Caco-2 (cell line): ENCODE measurements around the gene GALNT18. TPM values are rescaled to one million over a fixed set of nuclear protein-coding genes. Genes with fewer than 3 reads are reported as not detected.

Source experiments
- BruUV-seq: library from RNA; stranded (reverse); fragments of 400-500 nt; replicated peaks from 2 replicates; lab custom pipeline; 2021; lab: Mats Ljungman, UMichigan
- CTCF ChIA-PET: fragments of 300-600 bp; sonication (Branson Sonifier 250); formaldehyde crosslinking; loops from one replicate; lab custom pipeline; 2022; ENCODE audit warnings: antibody characterized with exemption; lab: Charles Lee
- POLR2A ChIA-PET: fragments of 300-600 bp; sonication (Branson Sonifier 250); formaldehyde crosslinking; loops from one replicate; lab custom pipeline; 2022; ENCODE audit warnings: antibody characterized with exemption; lab: Charles Lee
- DNase-seq, 2 experiments: peaks; one replicate each; pipeline versions ENCODE4 v3.0.0 to v3.0.0-alpha.2; 2020 to 2022
- H3K27me3 ChIP-seq: replicated peaks from 2 replicates; pipeline ENCODE4 v1.6.0; 2011; ENCODE audit warnings: low read length; ENCODE audit not compliant: control insufficient read depth, insufficient read depth
- H3K36me3 ChIP-seq: 2 replicates; pipeline ENCODE4 v1.5.1; 2011; ENCODE audit warnings: low read length; ENCODE audit not compliant: control insufficient read depth, insufficient read depth
- H3K4me1 ChIP-seq: fragments of 250-450 bp; sonication (Bioruptor Pico); 2 replicates; pipeline ENCODE4 v1.5.1; 2020; ENCODE audit warnings: mild to moderate bottlenecking
- H3K4me3 ChIP-seq: 2 replicates; pipeline ENCODE4 v1.5.1; 2011; ENCODE audit warnings: low read depth, mild to moderate bottlenecking, control low read depth, low read length
- H3K9me3 ChIP-seq: fragments of 250-450 bp; sonication (Bioruptor Pico); 2 replicates; pipeline ENCODE4 v1.5.1; 2020; ENCODE audit warnings: mild to moderate bottlenecking, moderate library complexity
- H3K27ac Mint-ChIP-seq: one replicate; pipeline ENCODE4 v1.8.0; 2022; ENCODE audit warnings: mixed read lengths; ENCODE audit not compliant: unreplicated experiment
- H3K27me3 Mint-ChIP-seq: one replicate; pipeline ENCODE4 v1.8.0; 2022; ENCODE audit warnings: mixed read lengths; ENCODE audit not compliant: insufficient read depth, unreplicated experiment
- H3K36me3 Mint-ChIP-seq: one replicate; pipeline ENCODE4 v1.8.0; 2022; ENCODE audit warnings: mild to moderate bottlenecking, mixed read lengths; ENCODE audit not compliant: insufficient read depth, unreplicated experiment
- H3K4me1 Mint-ChIP-seq: one replicate; pipeline ENCODE4 v1.8.0; 2022; ENCODE audit warnings: low read depth, mixed read lengths; ENCODE audit not compliant: unreplicated experiment
- H3K4me3 Mint-ChIP-seq: one replicate; pipeline ENCODE4 v1.8.0; 2022; ENCODE audit warnings: mild to moderate bottlenecking, moderate library complexity, mixed read lengths; ENCODE audit not compliant: unreplicated experiment
- H3K9me3 Mint-ChIP-seq: one replicate; pipeline ENCODE4 v1.8.0; 2022; ENCODE audit warnings: mixed read lengths; ENCODE audit not compliant: unreplicated experiment
- CTCF ChIP-seq, 2 experiments: fragments of 200-600 bp in 1 of 2; IDR thresholded peaks; 1 replicate in 1 of 2; 2 replicates in 1 of 2; pipeline versions ENCODE4 v1.5.1 to v1.8.0; 2011 to 2022; ENCODE audit warnings: antibody characterized with exemption in 1 of 2, control low read depth in 1 of 2, inconsistent platforms in 1 of 2, low read depth in 1 of 2, low read length in 1 of 2, mild to moderate bottlenecking in 1 of 2, moderate library complexity in 1 of 2; ENCODE audit not compliant: insufficient read depth in 1 of 2, severe bottlenecking in 1 of 2, unreplicated experiment in 1 of 2
- intact Hi-C: fragments of 100-400 bp; cut with micrococcal nuclease; formaldehyde crosslinking; loops from one replicate; pipeline ENCODE4 v1.10.0; 2022; ENCODE audit not compliant: unreplicated experiment
- total RNA-seq: library from RNA; stranded (reverse); gene quantifications from 2 replicates; pipeline ENCODE4 v1.2.3, GENCODE V29; 2022

Gene GALNT18
- total RNA-seq, 1 experiment from 2014 or later: 0.43 TPM

GRCh38 chr11:11394241-11394640, 227.6 kb downstream of the GALNT18 start:
- H3K4me1 ChIP-seq: no peaks in the 10 kb centered on the region
- intact Hi-C loops: no loop called here
- H3K36me3 ChIP-seq: no peaks in the 10 kb centered on the region
- H3K36me3 Mint-ChIP-seq: no peaks in the 10 kb centered on the region
- peaks cover 20% of the 10 kb centered on the region for H3K27me3 Mint-ChIP-seq
- DNase-seq: no peak
- TF ChIP-seq CTCF (IDR thresholded peaks at IDR 0.05; ENCODE audit: insufficient read depth in 1 of 2, low read depth in 1 of 2, low read length in 1 of 2, severe bottlenecking in 1 of 2, unreplicated experiment in 1 of 2): no peak
- H3K9me3 ChIP-seq: no peaks in the 10 kb centered on the region
- ChIA-PET POLR2A (no interaction called here), CTCF (no interaction called here)
- no peak overlapping the region for H3K4me3 Mint-ChIP-seq
- H3K27ac Mint-ChIP-seq: no peak overlapping the region
- H3K4me3 ChIP-seq: no peak overlapping the region
- no peaks in the 10 kb centered on the region for H3K9me3 Mint-ChIP-seq
- no peaks in the 10 kb centered on the region for H3K4me1 Mint-ChIP-seq
- H3K27me3 ChIP-seq: no peaks in the 10 kb centered on the region; the same call in 1 of the 2 replicates
- no TSS peak for BruUV-seq

GRCh38 chr11:11391796-11392463, 229.9 kb downstream of the GALNT18 start:
- TF ChIP-seq CTCF (IDR thresholded peaks at IDR 0.05; ENCODE audit: insufficient read depth in 1 of 2, low read depth in 1 of 2, low read length in 1 of 2, severe bottlenecking in 1 of 2, unreplicated experiment in 1 of 2): no peak
- no TSS peak for BruUV-seq
- intact Hi-C loops: no loop called here
- Histone ChIP-seq H3K36me3 (no peaks in the 10 kb centered on the region), H3K4me1 (no peaks in the 10 kb centered on the region), H3K4me3 (no peak overlapping the region), H3K27me3 (no peaks in the 10 kb centered on the region; the same call in 1 of the 2 replicates), H3K9me3 (no peaks in the 10 kb centered on the region)
- H3K9me3 Mint-ChIP-seq: no peaks in the 10 kb centered on the region
- no peak overlapping the region for H3K4me3 Mint-ChIP-seq
- no peaks in the 10 kb centered on the region for H3K4me1 Mint-ChIP-seq
- POLR2A ChIA-PET: no interaction called here
- no peak overlapping the region for H3K27ac Mint-ChIP-seq
- CTCF ChIA-PET: no interaction called here
- H3K27me3 Mint-ChIP-seq: peaks cover 25% of the 10 kb centered on the region
- H3K36me3 Mint-ChIP-seq: no peaks in the 10 kb centered on the region
- DNase-seq: no peak

GRCh38 chr11:11391169-11391568, 230.6 kb downstream of the GALNT18 start:
- DNase-seq: no peak
- H3K4me1 ChIP-seq: no peaks in the 10 kb centered on the region
- H3K36me3 ChIP-seq: no peaks in the 10 kb centered on the region
- H3K4me3 Mint-ChIP-seq: no peak overlapping the region
- H3K4me1 Mint-ChIP-seq: no peaks in the 10 kb centered on the region
- no peaks in the 10 kb centered on the region for H3K9me3 Mint-ChIP-seq
- POLR2A ChIA-PET: no interaction called here
- H3K27me3 ChIP-seq: no peaks in the 10 kb centered on the region; the same call in 1 of the 2 replicates
- intact Hi-C loops: no loop called here
- H3K27me3 Mint-ChIP-seq: peaks cover 21% of the 10 kb centered on the region
- no peak overlapping the region for H3K27ac Mint-ChIP-seq
- no TSS peak for BruUV-seq
- no peaks in the 10 kb centered on the region for H3K9me3 ChIP-seq
- CTCF ChIA-PET: no interaction called here
- H3K36me3 Mint-ChIP-seq: no peaks in the 10 kb centered on the region
- no peak for TF ChIP-seq CTCF (IDR thresholded peaks at IDR 0.05; ENCODE audit: insufficient read depth in 1 of 2, low read depth in 1 of 2, low read length in 1 of 2, severe bottlenecking in 1 of 2, unreplicated experiment in 1 of 2)
- no peak overlapping the region for H3K4me3 ChIP-seq
